ENCODE results near the gene ZNF319. TPM values are rescaled to one million over a fixed set of nuclear protein-coding genes. Genes with fewer than 3 reads are reported as not detected.
A peak's percentile ranks its signal among the peaks of the same experiment; 100 is the strongest.

ZNF319 gene
- total and polyA plus RNA-seq, 2 of the 13 experiments (the other 11 are each of a cell fraction or from before 2014, with no cell fraction given): 2.4 to 3.6 TPM

DNA sequence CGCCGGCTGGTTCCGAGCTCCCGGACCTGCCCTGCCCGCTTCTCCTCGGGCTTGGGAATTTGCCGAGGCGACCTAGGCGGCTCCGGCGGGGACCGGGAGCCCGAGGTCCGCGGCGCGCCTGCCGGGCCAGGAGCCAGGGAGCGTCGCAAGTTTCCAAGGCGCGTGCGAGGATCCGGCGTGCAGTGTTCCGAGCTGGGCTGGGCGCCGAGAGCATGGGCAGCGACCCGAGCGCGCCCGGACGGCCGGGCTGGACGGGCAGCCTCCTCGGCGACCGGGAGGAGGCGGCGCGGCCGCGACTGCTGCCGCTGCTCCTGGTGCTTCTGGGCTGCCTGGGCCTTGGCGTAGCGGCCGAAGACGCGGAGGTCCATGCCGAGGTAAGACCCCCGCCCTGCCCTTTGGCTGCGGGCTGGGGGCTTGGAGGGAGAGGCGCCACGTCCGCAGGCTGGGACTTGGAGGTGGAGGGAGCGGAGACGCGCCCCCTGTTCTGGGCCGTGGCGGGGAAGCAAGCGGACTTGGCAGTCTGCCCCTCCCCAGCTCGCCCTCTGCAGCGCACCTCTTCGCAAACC is 25.8 kb upstream of the ZNF319 start (continued):
- TF ChIP-seq RBFOX2 (IDR thresholded peaks at IDR 0.05; ENCODE audit: low read depth, low read length): peak; percentile 8; the same call in 1 of the 2 replicates
- TF ChIP-seq ZNF263 (CRISPR knock-in tag; IDR thresholded peaks at IDR 0.05): no peak
- TF ChIP-seq, protein P1, sequence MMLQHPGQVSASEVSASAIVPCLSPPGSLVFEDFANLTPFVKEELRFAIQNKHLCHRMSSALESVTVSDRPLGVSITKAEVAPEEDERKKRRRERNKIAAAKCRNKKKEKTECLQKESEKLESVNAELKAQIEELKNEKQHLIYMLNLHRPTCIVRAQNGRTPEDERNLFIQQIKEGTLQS (CRISPR knock-in tag; IDR thresholded peaks at IDR 0.05): peak; percentile 7; the same call in 1 of the 2 replicates
- TF ChIP-seq HIVEP1 (CRISPR knock-in tag; IDR thresholded peaks at IDR 0.05): peak; percentile 22; the same call in 1 of the 2 replicates
- TF ChIP-seq MYC (CRISPR knock-in tag; IDR thresholded peaks at IDR 0.05; ENCODE audit: borderline replicate concordance): peak; percentile 17
- no peak for TF ChIP-seq PHB2 (IDR thresholded peaks at IDR 0.05; ENCODE audit: partially characterized antibody)
- peak; percentile 45; the same call in 1 of the 2 replicates for TF ChIP-seq ZNF556 (CRISPR knock-in tag; IDR thresholded peaks at IDR 0.05; ENCODE audit: borderline replicate concordance)
- no peak for TF ChIP-seq HMG20B (CRISPR knock-in tag; conservative IDR thresholded peaks at IDR 0.05)
- TF ChIP-seq, protein P2, sequence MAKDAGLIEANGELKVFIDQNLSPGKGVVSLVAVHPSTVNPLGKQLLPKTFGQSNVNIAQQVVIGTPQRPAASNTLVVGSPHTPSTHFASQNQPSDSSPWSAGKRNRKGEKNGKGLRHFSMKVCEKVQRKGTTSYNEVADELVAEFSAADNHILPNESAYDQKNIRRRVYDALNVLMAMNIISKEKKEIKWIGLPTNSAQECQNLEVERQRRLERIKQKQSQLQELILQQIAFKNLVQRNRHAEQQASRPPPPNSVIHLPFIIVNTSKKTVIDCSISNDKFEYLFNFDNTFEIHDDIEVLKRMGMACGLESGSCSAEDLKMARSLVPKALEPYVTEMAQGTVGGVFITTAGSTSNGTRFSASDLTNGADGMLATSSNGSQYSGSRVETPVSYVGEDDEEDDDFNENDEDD (CRISPR knock-in tag; IDR thresholded peaks at IDR 0.05; ENCODE audit: borderline replicate concordance): no peak
- TF ChIP-seq, protein P3, sequence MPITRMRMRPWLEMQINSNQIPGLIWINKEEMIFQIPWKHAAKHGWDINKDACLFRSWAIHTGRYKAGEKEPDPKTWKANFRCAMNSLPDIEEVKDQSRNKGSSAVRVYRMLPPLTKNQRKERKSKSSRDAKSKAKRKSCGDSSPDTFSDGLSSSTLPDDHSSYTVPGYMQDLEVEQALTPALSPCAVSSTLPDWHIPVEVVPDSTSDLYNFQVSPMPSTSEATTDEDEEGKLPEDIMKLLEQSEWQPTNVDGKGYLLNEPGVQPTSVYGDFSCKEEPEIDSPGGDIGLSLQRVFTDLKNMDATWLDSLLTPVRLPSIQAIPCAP (CRISPR knock-in tag; IDR thresholded peaks at IDR 0.05; ENCODE audit: low read depth): no peak
- TF ChIP-seq TAF15 (IDR thresholded peaks at IDR 0.05; ENCODE audit: low read depth, low read length, poor library complexity, severe bottlenecking): peak; percentile 28
- TF ChIP-seq, protein P4, sequence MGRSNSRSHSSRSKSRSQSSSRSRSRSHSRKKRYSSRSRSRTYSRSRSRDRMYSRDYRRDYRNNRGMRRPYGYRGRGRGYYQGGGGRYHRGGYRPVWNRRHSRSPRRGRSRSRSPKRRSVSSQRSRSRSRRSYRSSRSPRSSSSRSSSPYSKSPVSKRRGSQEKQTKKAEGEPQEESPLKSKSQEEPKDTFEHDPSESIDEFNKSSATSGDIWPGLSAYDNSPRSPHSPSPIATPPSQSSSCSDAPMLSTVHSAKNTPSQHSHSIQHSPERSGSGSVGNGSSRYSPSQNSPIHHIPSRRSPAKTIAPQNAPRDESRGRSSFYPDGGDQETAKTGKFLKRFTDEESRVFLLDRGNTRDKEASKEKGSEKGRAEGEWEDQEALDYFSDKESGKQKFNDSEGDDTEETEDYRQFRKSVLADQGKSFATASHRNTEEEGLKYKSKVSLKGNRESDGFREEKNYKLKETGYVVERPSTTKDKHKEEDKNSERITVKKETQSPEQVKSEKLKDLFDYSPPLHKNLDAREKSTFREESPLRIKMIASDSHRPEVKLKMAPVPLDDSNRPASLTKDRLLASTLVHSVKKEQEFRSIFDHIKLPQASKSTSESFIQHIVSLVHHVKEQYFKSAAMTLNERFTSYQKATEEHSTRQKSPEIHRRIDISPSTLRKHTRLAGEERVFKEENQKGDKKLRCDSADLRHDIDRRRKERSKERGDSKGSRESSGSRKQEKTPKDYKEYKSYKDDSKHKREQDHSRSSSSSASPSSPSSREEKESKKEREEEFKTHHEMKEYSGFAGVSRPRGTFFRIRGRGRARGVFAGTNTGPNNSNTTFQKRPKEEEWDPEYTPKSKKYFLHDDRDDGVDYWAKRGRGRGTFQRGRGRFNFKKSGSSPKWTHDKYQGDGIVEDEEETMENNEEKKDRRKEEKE (IDR thresholded peaks at IDR 0.05): no peak
- TF ChIP-seq ZNF878 (CRISPR knock-in tag; IDR thresholded peaks at IDR 0.05): no peak
- TF ChIP-seq KDM1A (CRISPR knock-in tag; IDR thresholded peaks at IDR 0.05): no peak
- TF ChIP-seq ELF3 (CRISPR knock-in tag; IDR thresholded peaks at IDR 0.05): 0 out of 2 replicates have a peak, but pooled peaks have one; percentile 1
- no peak; the same call in 1 of the 2 replicates for TF ChIP-seq KDM3A (CRISPR knock-in tag; IDR thresholded peaks at IDR 0.05; ENCODE audit: low read depth)
- TF ChIP-seq SMAD1 (CRISPR knock-in tag; IDR thresholded peaks at IDR 0.05; ENCODE audit: borderline replicate concordance, low read depth): no peak
- TF ChIP-seq MLLT10 (CRISPR knock-in tag; IDR thresholded peaks at IDR 0.05): no peak
- TF ChIP-seq SIX1 (CRISPR knock-in tag; IDR thresholded peaks at IDR 0.05; ENCODE audit: borderline replicate concordance): no peak
- peak; percentile 39; the same call in 1 of the 2 replicates for TF ChIP-seq CHCHD3 (CRISPR knock-in tag; IDR thresholded peaks at IDR 0.05)
- peak; percentile 59 for TF ChIP-seq PHF8 (CRISPR knock-in tag; IDR thresholded peaks at IDR 0.05)
- TF ChIP-seq FOXA1 (IDR thresholded peaks at IDR 0.05): no peak
- no peak for TF ChIP-seq FOXA1 (CRISPR knock-in tag; IDR thresholded peaks at IDR 0.05)
- TF ChIP-seq RARA (CRISPR knock-in tag; IDR thresholded peaks at IDR 0.05): no peak
- TF ChIP-seq ZSCAN20 (CRISPR knock-in tag; IDR thresholded peaks at IDR 0.05; ENCODE audit: borderline replicate concordance): no peak; the same call in 1 of the 2 replicates
- TF ChIP-seq YEATS2 (CRISPR knock-in tag; IDR thresholded peaks at IDR 0.05; ENCODE audit: borderline replicate concordance): no peak
- no peak for TF ChIP-seq ZNF10 (CRISPR knock-in tag; IDR thresholded peaks at IDR 0.05; ENCODE audit: borderline replicate concordance, low read depth)
